B cell (primary cell): ENCODE measurements around the gene HADHB. TPM values are rescaled to one million over a fixed set of nuclear protein-coding genes. Genes with fewer than 3 reads are reported as not detected.

ENCODE experiments used
- ATAC-seq: fragments of 200-7000 bp; cut with Tn5 transposase; one replicate; pipeline ENCODE4 v1.10.0; 2021; ENCODE audit warnings: low read depth, mild to moderate bottlenecking, moderate number of reproducible peaks, moderate library complexity
- CTCF ChIA-PET: fragments of 350-600 bp; sonication (Branson Sonifier 250); formaldehyde crosslinking; loops from one replicate; lab custom pipeline; 2021; ENCODE audit warnings: antibody characterized with exemption, inconsistent platforms; lab: Charles Lee
- POLR2A ChIA-PET: fragments of 350-600 bp; sonication (Branson Sonifier 250); formaldehyde crosslinking; loops from one replicate; lab custom pipeline; 2021; ENCODE audit warnings: antibody characterized with exemption; lab: Charles Lee
- DNase-seq: peaks from one replicate; pipeline ENCODE4 v3.0.0; 2013
- H2AFZ ChIP-seq: 2 replicates; pipeline ENCODE4 v1.6.1; 2012; ENCODE audit warnings: mild to moderate bottlenecking, low read depth, low read length; ENCODE audit not compliant: insufficient read depth, poor library complexity, severe bottlenecking
- H3K27ac ChIP-seq, 2 donors: 1 replicate in 1 of 2; 2 replicates in 1 of 2; pipeline ENCODE4 v1.5.1; 2012 to 2013; ENCODE audit warnings: low read length in 2 of 2, mild to moderate bottlenecking in 2 of 2, moderate library complexity in 1 of 2
- H3K27me3 ChIP-seq, 4 experiments: fragments of 200-600 bp in 1 of 4; sonication (generic) in 1 of 4; replicated peaks in 1 of 4; 1 replicate in 2 of 4; 2 replicates in 2 of 4; pipeline versions ENCODE4 v1.6.1 to v1.7.0; 2013 to 2016; ENCODE audit warnings: low read length in 3 of 4, mild to moderate bottlenecking in 2 of 4, mixed read lengths in 1 of 4, moderate library complexity in 1 of 4; ENCODE audit not compliant: insufficient read depth in 4 of 4, control insufficient read depth in 3 of 4; ENCODE audit errors: control extremely low read depth in 1 of 4
- H3K36me3 ChIP-seq, 2 experiments: replicated peaks in 1 of 2; 1 replicate in 1 of 2; 2 replicates in 1 of 2; pipeline versions ENCODE4 v1.6.1 to v1.7.1; 2013; ENCODE audit warnings: low read length in 1 of 2; ENCODE audit not compliant: insufficient read depth in 2 of 2, control insufficient read depth in 1 of 2; ENCODE audit errors: control extremely low read depth in 1 of 2, extremely low read depth in 1 of 2
- H3K4me1 ChIP-seq, 2 donors: fragments of 200-600 bp in 1 of 2; sonication (generic) in 1 of 2; 1 replicate in 1 of 2; 2 replicates in 1 of 2; pipeline versions ENCODE4 v1.5.1 to v1.6.1; 2013 to 2017; ENCODE audit warnings: low read length in 2 of 2; ENCODE audit not compliant: control insufficient read depth in 2 of 2, insufficient read depth in 2 of 2
- H3K4me2 ChIP-seq: replicated peaks from 2 replicates; pipeline ENCODE3; 2012; ENCODE audit warnings: mild to moderate bottlenecking, low read depth, low read length; ENCODE audit not compliant: poor library complexity, severe bottlenecking
- H3K4me3 ChIP-seq, 5 experiments: fragments of 200-600 bp in 1 of 5; sonication (generic) in 1 of 5; 1 replicate in 3 of 5; 2 replicates in 2 of 5; pipeline versions ENCODE4 v1.5.1 to v1.7.0; 2011 to 2016; ENCODE audit warnings: low read length in 4 of 5, mild to moderate bottlenecking in 4 of 5, low read depth in 2 of 5, control low read depth in 1 of 5, moderate library complexity in 1 of 5; ENCODE audit not compliant: insufficient read depth in 1 of 5; ENCODE audit errors: control extremely low read depth in 1 of 5, extremely low read depth in 1 of 5
- H3K79me2 ChIP-seq: fragments of 200-600 bp; sonication (generic); one replicate; pipeline ENCODE4 v1.6.0; 2016; ENCODE audit warnings: low read length; ENCODE audit not compliant: control insufficient read depth, insufficient read depth
- H3K9ac ChIP-seq: fragments of 200-600 bp; sonication (generic); 2 replicates; pipeline ENCODE4 v1.6.1; 2017; ENCODE audit warnings: mild to moderate bottlenecking, low read length, moderate library complexity
- H3K9me3 ChIP-seq, 3 donors: one replicate each; pipeline versions ENCODE4 v1.6.1 to v1.7.1; 2013; ENCODE audit warnings: low read length in 2 of 3; ENCODE audit not compliant: control insufficient read depth in 2 of 3, insufficient read depth in 1 of 3; ENCODE audit errors: control extremely low read depth in 1 of 3
- H4K20me1 ChIP-seq: 2 replicates; pipeline ENCODE4 v1.6.0; 2012; ENCODE audit warnings: mild to moderate bottlenecking, low read length; ENCODE audit not compliant: insufficient read depth, control insufficient read depth, poor library complexity, severe bottlenecking
- H3K27ac Mint-ChIP-seq: one replicate; pipeline ENCODE4 v1.8.0; 2021; ENCODE audit warnings: mixed read lengths
- H3K27me3 Mint-ChIP-seq: one replicate; pipeline ENCODE4 v1.8.0; 2021; ENCODE audit warnings: mixed read lengths
- H3K4me1 Mint-ChIP-seq: one replicate; pipeline ENCODE4 v1.8.0; 2021; ENCODE audit warnings: mixed read lengths
- H3K4me3 Mint-ChIP-seq: one replicate; pipeline ENCODE4 v1.8.0; 2021; ENCODE audit warnings: mixed read lengths
- H3K9me3 Mint-ChIP-seq: one replicate; pipeline ENCODE4 v1.8.0; 2022; ENCODE audit warnings: mixed read lengths; ENCODE audit not compliant: insufficient read depth
- CTCF ChIP-seq: fragments of 200-600 bp; IDR thresholded peaks from one replicate; pipeline ENCODE4 v1.8.0; 2022; ENCODE audit warnings: antibody characterized with exemption, mild to moderate bottlenecking
- EZH2 ChIP-seq: IDR thresholded peaks from 2 replicates; pipeline ENCODE4 v1.6.1; 2012; ENCODE audit warnings: borderline replicate concordance, low read depth, mild to moderate bottlenecking, moderate library complexity, low read length; ENCODE audit not compliant: insufficient read depth, poor library complexity, severe bottlenecking
- WGBS: methylation state at CpG from one replicate; pipeline ENCODE4 v1.1.5; 2013; ENCODE audit warnings: missing lambda C conversion rate; ENCODE audit not compliant: insufficient coverage; 5-methylcytosine and 5-hydroxymethylcytosine counted together
- intact Hi-C: fragments of 100-400 bp; cut with micrococcal nuclease; formaldehyde crosslinking; loops from one replicate; pipeline ENCODE4 v1.10.0; 2022
- polyA plus RNA-seq: library from polyadenylated mRNA; depleted of rRNA; stranded (reverse); fragments of >200 nt; gene quantifications from 2 replicates; pipeline ENCODE4 v1.2.3, GENCODE V29; 2012
- total RNA-seq, 2 donors: library from RNA; stranded (reverse); fragments of 120-200 nt in 1 of 2; gene quantifications; 1 replicate in 1 of 2; 2 replicates in 1 of 2; pipeline versions ENCODE4 v1.2.3 to v1.2.4, GENCODE V29; 2013 to 2022

The HADHB gene
- total and polyA plus RNA-seq, 2 donors (not counting 1 experiment from before 2014, with no cell fraction given), result 40.6 to 64.2 TPM

DNA sequence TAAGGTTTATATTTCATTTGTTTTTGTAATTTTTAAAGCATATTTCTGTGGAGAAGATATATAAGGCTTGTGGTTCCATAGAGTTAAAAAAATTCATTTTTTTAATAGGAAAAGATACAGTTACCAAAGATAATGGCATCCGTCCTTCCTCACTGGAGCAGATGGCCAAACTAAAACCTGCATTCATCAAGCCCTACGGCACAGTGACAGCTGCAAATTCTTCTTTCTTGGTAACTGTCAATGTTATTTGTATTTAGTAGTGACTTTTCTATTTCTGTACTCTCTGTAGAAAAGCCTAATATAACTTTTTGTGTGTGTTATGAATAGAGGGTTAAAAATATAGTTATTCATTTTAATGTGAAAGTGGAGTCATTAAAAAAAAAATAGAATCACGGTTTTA is 35.1 kb downstream of the HADHB start:
- no CpG with 5 or more reads among the region's 3 CpGs for WGBS
- Histone ChIP-seq H3K9me3 (no peaks in the 10 kb centered on the region), H3K4me3 (no peak overlapping the region), H3K79me2 (no peaks in the 10 kb centered on the region), H3K27ac (no peak overlapping the region), H3K4me2 (no peak overlapping the region), H3K4me1 (no peaks in the 10 kb centered on the region), H2AFZ (no peak overlapping the region), H3K36me3 (peaks cover 9 to 81% of the 10 kb centered on the region in 2 experiments), H3K9ac (no peak overlapping the region), H4K20me1 (no peaks in the 10 kb centered on the region), H3K27me3 (no peaks in the 10 kb centered on the region)
- H3K4me1 Mint-ChIP-seq, result no peaks in the 10 kb centered on the region
- no peak overlapping the region for H3K27ac Mint-ChIP-seq
- CTCF ChIA-PET, result no interaction called here
- H3K9me3 Mint-ChIP-seq, result no peaks in the 10 kb centered on the region
- no peak overlapping the region for H3K4me3 Mint-ChIP-seq
- ATAC-seq (no peak), DNase-seq (no peak)
- POLR2A ChIA-PET, result no interaction called here
- H3K27me3 Mint-ChIP-seq, result no peaks in the 10 kb centered on the region
- intact Hi-C loops, result no loop called here
- TF ChIP-seq CTCF, result no peak

- no peak for ATAC-seq
- Histone ChIP-seq H4K20me1 (no peaks in the 10 kb centered on the region), H3K9ac (no peak overlapping the region), H2AFZ (no peak overlapping the region), H3K27ac (no peak overlapping the region), H3K36me3 (peaks cover 12 to 78% of the 10 kb centered on the region in 2 experiments), H3K4me1 (no peaks in the 10 kb centered on the region), H3K4me3 (no peak overlapping the region), H3K9me3 (no peaks in the 10 kb centered on the region), H3K79me2 (no peaks in the 10 kb centered on the region), H3K4me2 (no peak overlapping the region), H3K27me3 (no peaks in the 10 kb centered on the region)
- H3K27ac Mint-ChIP-seq, result no peak overlapping the region
- 100% methylated on average over 1 of the region's 2 CpGs for WGBS
- H3K9me3 Mint-ChIP-seq, result no peaks in the 10 kb centered on the region
- POLR2A ChIA-PET, result no interaction called here
- no peaks in the 10 kb centered on the region for H3K27me3 Mint-ChIP-seq
- intact Hi-C loops, result no loop called here
- CTCF ChIA-PET, result no interaction called here
- no peaks in the 10 kb centered on the region for H3K4me1 Mint-ChIP-seq
- no peak overlapping the region for H3K4me3 Mint-ChIP-seq
- DNase-seq, result no peak
- no peak for TF ChIP-seq CTCF
- no peak for TF ChIP-seq EZH2
These were observed 36.5 kb downstream of the HADHB start for GRCh38 chr2:26281226-26281625.
